GM12874 (cell line): ENCODE measurements around the gene MRPL20.
A peak's percentile ranks its signal among the peaks of the same experiment; 100 is the strongest.

Experiments used
- TF ChIP-seq, protein P1 (sequence below): IDR thresholded peaks from 2 replicates; pipeline ENCODE4 v1.5.1; 2011; ENCODE audit warnings: low read depth, mild to moderate bottlenecking, control low read depth, low read length, moderate library complexity; ENCODE audit not compliant: insufficient read depth

The MRPL20 gene

DNA sequence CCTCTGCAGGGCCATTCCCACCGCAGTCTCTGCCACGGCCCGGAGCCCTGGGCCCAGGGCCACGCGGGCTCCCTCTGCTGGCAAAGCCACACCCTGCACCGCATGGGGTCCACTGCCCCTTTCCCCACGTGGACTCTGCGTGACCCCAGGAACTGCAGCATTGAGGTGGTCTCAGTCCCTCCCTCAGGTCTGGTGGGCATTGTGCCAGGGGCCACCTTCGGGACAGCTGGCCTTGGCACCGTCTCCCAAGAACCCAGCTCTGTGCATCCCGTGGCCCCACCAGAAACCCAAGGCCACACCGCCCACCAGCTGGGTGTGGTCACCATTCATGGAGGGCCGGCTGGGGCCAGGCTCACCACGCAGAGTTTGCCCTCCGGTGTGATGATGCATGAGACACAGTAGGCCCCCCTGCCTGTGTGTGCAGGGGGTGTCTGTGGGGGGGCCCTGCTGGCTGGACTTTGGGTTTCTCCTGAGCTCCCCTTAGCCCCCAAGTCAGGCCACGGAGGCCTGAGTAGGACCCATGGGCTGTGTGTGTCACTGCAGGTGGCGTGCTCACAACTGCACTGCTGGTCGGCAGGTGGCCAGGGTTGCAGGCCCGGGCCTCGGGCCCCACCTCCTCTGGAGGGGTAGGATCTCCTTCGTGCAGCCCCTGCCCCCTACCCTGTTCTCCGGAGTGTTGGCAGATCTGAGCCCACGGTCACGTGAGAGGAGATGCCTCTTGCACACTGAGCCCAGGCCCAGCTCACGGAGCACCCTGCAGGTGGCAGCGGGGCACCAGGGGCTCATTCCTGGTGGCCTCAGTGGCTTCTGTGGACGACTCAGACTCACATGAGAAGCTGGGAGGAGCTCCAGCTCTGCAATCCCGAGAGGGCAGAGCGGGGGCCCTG is 34.2 kb upstream of the MRPL20 start:
- TF ChIP-seq, protein P1, sequence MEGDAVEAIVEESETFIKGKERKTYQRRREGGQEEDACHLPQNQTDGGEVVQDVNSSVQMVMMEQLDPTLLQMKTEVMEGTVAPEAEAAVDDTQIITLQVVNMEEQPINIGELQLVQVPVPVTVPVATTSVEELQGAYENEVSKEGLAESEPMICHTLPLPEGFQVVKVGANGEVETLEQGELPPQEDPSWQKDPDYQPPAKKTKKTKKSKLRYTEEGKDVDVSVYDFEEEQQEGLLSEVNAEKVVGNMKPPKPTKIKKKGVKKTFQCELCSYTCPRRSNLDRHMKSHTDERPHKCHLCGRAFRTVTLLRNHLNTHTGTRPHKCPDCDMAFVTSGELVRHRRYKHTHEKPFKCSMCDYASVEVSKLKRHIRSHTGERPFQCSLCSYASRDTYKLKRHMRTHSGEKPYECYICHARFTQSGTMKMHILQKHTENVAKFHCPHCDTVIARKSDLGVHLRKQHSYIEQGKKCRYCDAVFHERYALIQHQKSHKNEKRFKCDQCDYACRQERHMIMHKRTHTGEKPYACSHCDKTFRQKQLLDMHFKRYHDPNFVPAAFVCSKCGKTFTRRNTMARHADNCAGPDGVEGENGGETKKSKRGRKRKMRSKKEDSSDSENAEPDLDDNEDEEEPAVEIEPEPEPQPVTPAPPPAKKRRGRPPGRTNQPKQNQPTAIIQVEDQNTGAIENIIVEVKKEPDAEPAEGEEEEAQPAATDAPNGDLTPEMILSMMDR: peak; percentile 98

DNA sequence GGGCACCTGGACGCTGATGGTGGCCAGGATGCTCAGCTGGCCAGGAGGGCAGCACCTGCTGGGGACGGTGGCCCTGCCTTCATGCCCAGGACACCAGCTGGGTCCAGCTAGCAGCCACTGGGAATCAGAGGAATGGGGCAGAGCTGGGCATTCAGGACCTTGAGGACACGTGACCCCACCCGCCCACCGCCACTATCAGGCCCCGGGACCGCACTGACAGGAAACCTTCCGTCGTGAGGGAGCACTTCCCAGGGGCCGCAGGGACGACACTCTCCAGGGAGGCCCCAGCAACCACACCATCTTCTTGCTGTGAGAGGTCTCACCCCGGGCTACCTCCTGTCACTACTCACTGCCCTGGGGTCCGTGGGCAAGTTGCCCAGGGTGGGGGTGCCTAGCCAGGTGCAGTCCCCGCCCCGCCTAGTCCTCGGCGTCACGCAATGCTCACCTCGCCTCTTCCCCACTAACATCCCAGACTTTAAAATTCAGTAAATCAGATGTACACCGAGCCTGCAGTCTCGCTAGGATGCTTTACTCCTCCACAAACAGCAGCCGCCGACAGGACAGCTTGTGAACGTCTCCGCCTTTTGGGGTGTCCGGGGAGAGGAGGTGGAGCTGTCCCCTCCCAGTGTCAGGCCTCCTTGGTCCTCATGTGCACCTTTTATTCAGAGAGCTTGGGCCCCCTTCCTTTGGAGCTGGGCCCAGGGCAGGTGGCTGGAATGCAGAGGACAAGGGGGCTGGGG is 33.3 kb upstream of the MRPL20 start:
- TF ChIP-seq, protein P1: no peak

DNA sequence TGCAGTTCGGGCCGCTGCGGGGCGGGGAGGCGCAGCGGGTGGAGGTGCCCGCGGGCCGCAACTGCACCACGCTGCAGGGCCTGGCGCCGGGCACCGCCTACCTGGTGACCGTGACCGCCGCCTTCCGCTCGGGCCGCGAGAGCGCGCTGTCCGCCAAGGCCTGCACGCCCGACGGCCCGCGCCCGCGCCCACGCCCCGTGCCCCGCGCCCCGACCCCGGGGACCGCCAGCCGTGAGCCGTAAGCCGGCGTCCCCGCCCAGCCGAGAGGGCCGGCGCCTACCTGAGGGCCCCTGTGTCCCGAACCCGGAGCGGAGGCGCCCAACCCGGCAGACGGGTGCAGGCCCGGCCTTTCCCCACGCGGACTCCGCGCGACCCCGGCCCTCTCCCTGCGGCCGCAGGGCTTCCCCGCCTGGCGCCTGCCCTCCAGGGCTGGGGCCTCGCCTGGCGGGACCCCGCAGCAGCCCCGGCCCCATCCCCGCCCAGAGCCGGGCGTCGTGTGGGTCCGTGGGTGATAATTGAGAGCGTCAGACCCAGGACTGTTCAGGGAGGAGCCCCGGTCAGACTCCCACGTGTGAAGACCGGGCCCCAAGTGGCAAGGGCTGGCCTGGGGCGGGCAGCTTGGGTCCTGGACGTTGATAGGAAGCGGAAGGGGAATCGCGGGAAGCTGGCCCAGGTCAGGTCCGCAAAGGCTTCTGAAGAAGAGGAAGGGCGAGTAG is 32.6 kb upstream of the MRPL20 start:
- TF ChIP-seq, protein P1: no peak

DNA sequence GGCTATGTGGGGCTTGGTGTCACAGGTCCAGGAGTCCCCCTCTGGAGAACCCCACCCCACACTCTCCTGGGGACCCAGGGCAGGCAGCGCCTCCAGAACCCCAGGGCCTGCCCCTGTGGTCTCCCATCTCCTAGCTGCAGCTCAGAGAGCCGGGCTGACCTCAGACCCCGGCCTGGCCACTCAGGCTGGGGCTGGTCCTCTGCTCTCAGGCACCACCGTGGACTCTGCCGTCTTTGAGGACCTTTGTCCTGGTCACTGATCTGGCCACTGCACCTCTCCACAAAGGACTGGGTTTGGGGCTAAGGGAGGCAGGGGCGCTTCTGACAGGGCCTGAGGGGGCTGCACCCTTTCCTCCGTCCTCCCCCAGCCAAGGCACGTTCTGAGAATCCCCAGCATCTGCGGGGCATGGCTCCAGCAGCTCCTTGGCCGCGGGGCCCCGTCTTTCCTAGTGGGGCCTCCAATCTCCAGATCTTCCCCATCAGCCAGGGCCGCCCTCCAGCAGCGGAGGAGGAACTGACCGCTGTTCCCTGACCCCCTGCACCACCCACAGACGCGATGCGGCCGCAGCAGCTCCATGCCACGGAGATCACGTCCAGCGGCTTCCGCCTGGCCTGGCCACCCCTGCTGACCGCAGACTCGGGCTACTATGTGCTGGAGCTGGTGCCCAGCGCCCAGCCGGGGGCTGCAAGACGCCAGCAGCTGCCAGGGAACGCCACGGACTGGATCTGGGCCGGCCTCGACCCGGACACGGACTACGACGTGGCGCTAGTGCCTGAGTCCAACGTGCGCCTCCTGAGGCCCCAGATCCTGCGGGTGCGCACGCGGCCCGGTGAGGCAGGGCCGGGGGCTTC is 31.7 kb upstream of the MRPL20 start:
- TF ChIP-seq, protein P1: no peak

DNA sequence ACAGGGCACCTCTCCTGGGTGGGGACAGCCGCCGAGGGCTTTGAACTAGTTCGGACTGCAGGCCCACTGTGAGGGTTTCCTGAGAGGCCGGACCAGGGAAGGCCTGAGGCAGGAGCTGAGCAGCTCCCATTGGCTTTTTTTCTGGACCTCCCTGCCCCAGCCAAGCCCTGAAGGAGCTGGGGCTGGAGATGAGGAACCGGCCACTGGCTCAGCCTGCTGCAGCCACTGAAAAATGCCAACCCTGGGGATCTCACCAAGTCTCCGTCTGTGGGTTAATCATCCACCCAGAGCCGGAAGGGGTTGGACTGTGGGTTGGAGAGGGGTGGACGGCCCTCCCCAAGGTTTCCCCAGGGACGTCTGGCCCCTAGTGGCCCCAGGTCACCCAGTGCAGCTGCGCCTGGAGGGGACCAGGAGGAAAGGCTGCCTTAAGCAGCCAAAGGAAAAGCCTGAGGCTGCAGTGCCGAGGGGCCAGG is 30.8 kb upstream of the MRPL20 start:
- TF ChIP-seq, protein P1: 0 out of 2 replicates have a peak, but pooled peaks have one; percentile 17

DNA sequence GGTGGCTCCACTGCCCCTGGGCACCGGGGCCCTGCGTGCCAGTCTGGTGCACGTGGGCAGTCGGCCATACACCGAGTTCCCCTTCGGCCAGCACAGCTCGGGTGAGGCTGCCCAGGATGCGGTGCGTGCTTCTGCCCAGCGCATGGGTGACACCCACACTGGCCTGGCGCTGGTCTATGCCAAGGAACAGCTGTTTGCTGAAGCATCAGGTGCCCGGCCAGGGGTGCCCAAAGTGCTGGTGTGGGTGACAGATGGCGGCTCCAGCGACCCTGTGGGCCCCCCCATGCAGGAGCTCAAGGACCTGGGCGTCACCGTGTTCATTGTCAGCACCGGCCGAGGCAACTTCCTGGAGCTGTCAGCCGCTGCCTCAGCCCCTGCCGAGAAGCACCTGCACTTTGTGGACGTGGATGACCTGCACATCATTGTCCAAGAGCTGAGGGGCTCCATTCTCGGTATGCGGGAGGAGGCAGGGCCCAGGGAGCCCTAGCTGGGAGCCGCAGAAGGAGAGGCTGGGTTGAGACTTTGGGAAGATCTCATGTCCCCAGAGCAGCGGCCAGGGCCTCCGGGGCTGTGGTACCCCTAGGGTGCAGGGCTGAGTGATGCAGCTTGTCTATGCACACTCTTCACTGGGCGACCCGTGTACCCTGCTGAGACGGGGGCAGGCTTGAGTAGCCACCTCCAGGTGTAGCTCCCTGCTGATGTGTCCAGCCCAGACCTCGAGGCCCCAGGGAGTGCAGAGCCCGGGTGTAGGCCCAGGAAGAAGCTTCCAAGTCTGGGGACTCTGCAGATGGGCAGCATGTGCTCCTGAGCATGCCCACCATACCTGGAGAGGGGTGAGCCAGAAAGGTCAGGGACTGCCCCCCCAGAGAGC is 30.2 kb upstream of the MRPL20 start:
- TF ChIP-seq, protein P1: no peak
